Measurements from ENCODE around the gene SIRPG. TPM values are rescaled to one million over a fixed set of nuclear protein-coding genes. Genes with fewer than 3 reads are reported as not detected.
"Not testable (repeated sequence)": the region's sequence is repeated elsewhere in the genome, so short reads cannot be mapped to it uniquely, and the experiment has no call there.

The SIRPG gene
- total and polyA plus RNA-seq, 2 of the 8 experiments (the other 6 are each of a cell fraction or from before 2014, with no cell fraction given): 0.08 TPM; not detected in 1

GRCh38 chr20:1657556-1658334 lies at the start of gene SIRPG (continued):
- TF ChIP-seq CBX8 (IDR thresholded peaks at IDR 0.05; ENCODE audit: borderline replicate concordance, low read depth, low read length): no peak
- TF ChIP-seq TAF7 (optimal IDR thresholded peaks at IDR 0.05; ENCODE audit: borderline replicate concordance, low read depth, low read length): no peak
- no peak for TF ChIP-seq MAX (IDR thresholded peaks at IDR 0.05)
- TF ChIP-seq HDAC2 (IDR thresholded peaks at IDR 0.05; ENCODE audit: borderline replicate concordance in 1 of 2, low read depth in 2 of 2, low read length in 2 of 2): no peak
- TF ChIP-seq NANOG (IDR thresholded peaks at IDR 0.05; ENCODE audit: insufficient read depth, low read depth, low read length, poor library complexity, severe bottlenecking): no peak
- no peak for TF ChIP-seq KDM1A (IDR thresholded peaks at IDR 0.05; ENCODE audit: borderline replicate concordance, low read length)
- no peak for TF ChIP-seq TEAD4 (IDR thresholded peaks at IDR 0.05; ENCODE audit: low read depth, low read length)
- no peak for TF ChIP-seq JUN (IDR thresholded peaks at IDR 0.05; ENCODE audit: low read depth, low read length)
- no peak for TF ChIP-seq SRF (IDR thresholded peaks at IDR 0.05; ENCODE audit: low read depth, low read length)
- TF ChIP-seq TBP (IDR thresholded peaks at IDR 0.05; ENCODE audit: low read depth, low read length): no peak

GRCh38 chr20:1706887-1707286 lies 49.3 kb upstream of the SIRPG start:
- H3K18ac ChIP-seq (ENCODE audit: extremely low read depth, low read length); H2BK5ac ChIP-seq (ENCODE audit: low read depth, low read length); H3K27me3 ChIP-seq (replicated peaks in 1 of 4; ENCODE audit: control insufficient read depth in 3 of 4, extremely low read depth in 1 of 4, insufficient read depth in 3 of 4, low read length in 3 of 4); H3K27ac ChIP-seq (ENCODE audit: low read depth, low read length); H3K56ac ChIP-seq (replicated peaks; ENCODE audit: insufficient read length, low read depth, low read length); H3K36me3 ChIP-seq (ENCODE audit: control insufficient read depth in 2 of 4, insufficient read depth in 4 of 4, low read length in 3 of 4); H4K5ac ChIP-seq (ENCODE audit: insufficient read length, low read depth, low read length); POLR2A ChIA-PET (ENCODE audit: partially characterized antibody); H3K4me1 ChIP-seq (replicated peaks in 1 of 4; ENCODE audit: control insufficient read depth in 3 of 4, insufficient read depth in 4 of 4, low read length in 3 of 4); H3K4ac ChIP-seq (replicated peaks; ENCODE audit: insufficient read length, low read depth, low read length); H3K14ac ChIP-seq (ENCODE audit: insufficient read length); H4K20me1 ChIP-seq (replicated peaks in 1 of 2; ENCODE audit: control insufficient read depth in 1 of 2, insufficient read depth in 2 of 2, low read length in 2 of 2); H2AK5ac ChIP-seq (ENCODE audit: low read depth, low read length); H3K79me2 ChIP-seq (ENCODE audit: control insufficient read depth in 1 of 2, insufficient read depth in 2 of 2, low read length in 2 of 2); DNase-seq (ENCODE audit: low read depth in 1 of 2, low spot score in 2 of 2); FAIRE-seq; H3K23me2 ChIP-seq (ENCODE audit: low read depth, low read length); H3K79me1 ChIP-seq (ENCODE audit: low read depth, low read length); H3K9ac ChIP-seq (replicated peaks in 1 of 4; ENCODE audit: extremely low read depth in 1 of 4, low read depth in 3 of 4, low read length in 3 of 4); H3K9me3 ChIP-seq (ENCODE audit: insufficient read depth in 2 of 2, low read depth in 1 of 2, low read length in 1 of 2); H2AFZ ChIP-seq (ENCODE audit: low read length); H3K4me2 ChIP-seq (ENCODE audit: insufficient read depth in 1 of 2, low read depth in 2 of 2, low read length in 2 of 2); H2BK15ac ChIP-seq (ENCODE audit: low read length); H4K91ac ChIP-seq (replicated peaks; ENCODE audit: insufficient read length, low read length); H2BK20ac ChIP-seq (ENCODE audit: low read length); H2BK12ac ChIP-seq (ENCODE audit: low read depth, low read length); H2BK120ac ChIP-seq (replicated peaks; ENCODE audit: low read depth, low read length); H3K23ac ChIP-seq (ENCODE audit: insufficient read length); H4K8ac ChIP-seq (ENCODE audit: extremely low read depth, insufficient read depth, low read length); H3K4me3 ChIP-seq (ENCODE audit: extremely low read depth in 1 of 4, insufficient read depth in 2 of 4, low read depth in 3 of 4, low read length in 4 of 4): not testable (repeated sequence)
- WGBS, 2 experiments (ENCODE audit: extremely low coverage in 1 of 2, insufficient coverage in 1 of 2, insufficient read length in 1 of 2, insufficient replicate concordance in 2 of 2, low coverage in 1 of 2, low lambda C conversion rate in 2 of 2, missing lambda C conversion rate in 1 of 2): 87% methylated on average over 13 of the region's 13 CpGs; no CpG with 5 or more reads in 1 of the 2 experiments
- CTCF ChIA-PET (ENCODE audit: partially characterized antibody): interaction anchor here (1.2 to 1.7 kb wide), 3 partner anchors 11 to 203 kb away, joined by 3 to 5 read pairs (median 3); no protein-coding TSS in a partner anchor
